LNCAP (cell line): ENCODE results near the gene OTOGL.

Experiments
- CTCF ChIP-seq: fragments of 450-650 bp; IDR thresholded peaks from 2 replicates; pipeline ENCODE4 v1.5.1; 2017; ENCODE audit warnings: mild to moderate bottlenecking

Gene OTOGL

GRCh38 chr12:80273144-80273543, 173.8 kb downstream of the OTOGL start:
- no peak for TF ChIP-seq CTCF

DNA sequence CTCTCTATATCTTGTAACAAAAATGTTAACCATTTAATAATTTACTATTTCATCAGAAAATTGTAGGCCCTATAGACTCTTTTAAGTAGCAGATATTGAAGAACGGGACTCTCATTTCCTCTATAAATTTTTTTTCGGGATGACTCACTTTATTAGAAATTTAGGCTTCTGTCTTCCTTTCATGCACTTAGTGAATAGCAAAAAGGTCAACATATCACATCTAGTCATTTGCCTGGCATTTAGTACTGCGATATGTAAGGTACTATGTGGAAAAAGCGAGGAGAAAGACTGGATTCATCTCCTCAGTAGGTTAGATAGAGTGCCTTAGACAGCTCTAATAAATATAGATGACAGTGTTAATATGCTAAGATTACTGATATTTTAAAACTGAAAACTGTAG, 178.4 kb downstream of the OTOGL start:
- TF ChIP-seq CTCF: no peak

- no peak for TF ChIP-seq CTCF
Observed at GRCh38 chr12:80282226-80282625, 182.9 kb downstream of the OTOGL start.

DNA sequence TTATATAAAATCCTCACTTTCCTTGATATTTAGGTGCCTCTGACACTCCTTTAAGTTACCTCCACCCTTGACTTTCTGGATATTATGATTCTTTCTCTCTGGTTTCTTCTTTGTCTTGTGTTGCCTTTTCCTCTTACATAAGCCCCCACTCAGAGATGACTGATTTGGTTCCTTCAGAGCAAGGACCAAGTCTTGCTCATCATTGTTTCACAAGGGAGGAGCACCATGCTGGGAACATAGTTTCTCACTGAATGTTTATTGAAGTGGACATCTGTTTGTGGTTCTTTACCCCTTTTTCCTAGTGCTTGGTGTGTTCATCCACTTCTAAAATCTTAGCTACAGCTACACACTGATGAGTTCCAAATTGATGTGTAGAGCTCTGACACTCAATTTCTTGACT, 183.4 kb downstream of the OTOGL start:
- no peak for TF ChIP-seq CTCF

GRCh38 chr12:80291108-80291754, 191.9 kb downstream of the OTOGL start:
- no peak for TF ChIP-seq CTCF

- no peak for TF ChIP-seq CTCF
Observed at GRCh38 chr12:80293347-80293746, 194.0 kb downstream of the OTOGL start.

DNA sequence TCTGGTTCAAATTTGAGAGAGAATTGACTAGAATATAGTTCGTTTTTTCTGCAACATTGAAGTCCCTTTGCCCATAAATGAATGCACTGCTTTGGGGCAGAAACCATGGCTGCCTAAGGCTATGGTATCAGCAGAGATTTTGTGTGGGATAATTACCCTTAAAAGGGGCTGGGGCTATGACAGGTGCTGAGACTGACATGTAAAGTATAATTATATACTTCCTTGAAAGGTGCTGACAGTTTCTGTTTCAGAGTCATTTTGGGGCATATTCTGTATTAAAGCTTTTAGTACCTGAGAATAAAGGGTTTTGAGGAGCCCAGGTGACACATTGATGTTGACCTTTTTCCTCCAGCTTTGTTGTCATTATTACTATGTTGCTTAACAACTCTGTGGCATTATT, 194.4 kb downstream of the OTOGL start:
- TF ChIP-seq CTCF: no peak

DNA sequence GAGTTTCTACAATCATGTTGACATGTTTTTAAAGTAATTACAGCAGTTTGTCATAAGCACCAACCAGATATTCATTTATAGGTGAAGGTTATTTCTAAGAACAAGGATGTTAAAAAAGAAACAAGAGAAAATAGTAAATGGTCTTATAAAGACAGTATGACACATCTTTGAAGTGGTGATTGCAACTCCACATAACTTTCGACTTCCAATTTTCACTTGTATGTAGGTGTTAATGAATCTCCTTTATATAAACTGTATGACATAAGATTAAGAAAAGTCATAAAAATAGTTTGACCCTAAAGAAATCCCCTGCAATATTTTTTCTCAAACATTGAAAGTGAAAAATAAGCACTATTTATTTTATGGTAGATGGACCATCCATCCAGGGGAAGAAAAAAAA, 199.9 kb downstream of the OTOGL start:
- no peak for TF ChIP-seq CTCF
